Measurements from ENCODE around the gene MC3R.
"Not testable (repeated sequence)": the region's sequence is repeated elsewhere in the genome, so short reads cannot be mapped to it uniquely, and the experiment has no call there.

Gene MC3R

GRCh38 chr20:56247954-56248782 is at the start of gene MC3R:
Gene MC3R, plus strand, starts transcription at chr20:56248732. Its CDS starts 112 bp downstream, at chr20:56248844.
- no peak for DNase-seq (ENCODE audit: low read depth)

- DNase-seq (ENCODE audit: low read depth) = no peak
Measured at GRCh38 chr20:56200456-56200855, 48.1 kb upstream of the MC3R start.

- no peak for DNase-seq (ENCODE audit: low read depth)
Measured at GRCh38 chr20:56202493-56203077, 45.9 kb upstream of the MC3R start.

GRCh38 chr20:56204206-56204605 is 44.3 kb upstream of the MC3R start:
- DNase-seq (ENCODE audit: low read depth) = no peak

GRCh38 chr20:56205346-56205745 is 43.2 kb upstream of the MC3R start:
- no peak for DNase-seq (ENCODE audit: low read depth)

- DNase-seq (ENCODE audit: low read depth) = no peak
Measured at GRCh38 chr20:56207656-56208055, 40.9 kb upstream of the MC3R start.

GRCh38 chr20:56208121-56208520 is 40.4 kb upstream of the MC3R start:
- no peak for DNase-seq (ENCODE audit: low read depth)

GRCh38 chr20:56211051-56211450 is 37.5 kb upstream of the MC3R start:
- DNase-seq (ENCODE audit: low read depth) = no peak

- no peak for DNase-seq (ENCODE audit: low read depth)
Measured at GRCh38 chr20:56212091-56212490, 36.4 kb upstream of the MC3R start.

GRCh38 chr20:56213321-56213720 is 35.2 kb upstream of the MC3R start:
- no peak for DNase-seq (ENCODE audit: low read depth)

GRCh38 chr20:56215115-56215514 is 33.4 kb upstream of the MC3R start:
- no peak for DNase-seq (ENCODE audit: low read depth)

- DNase-seq (ENCODE audit: low read depth) = no peak
Measured at GRCh38 chr20:56217829-56218228, 30.7 kb upstream of the MC3R start.

- DNase-seq (ENCODE audit: low read depth) = not testable (repeated sequence)
Measured at GRCh38 chr20:56221186-56221585, 27.3 kb upstream of the MC3R start.

- DNase-seq (ENCODE audit: low read depth) = no peak
Measured at GRCh38 chr20:56222201-56222600, 26.3 kb upstream of the MC3R start.

GRCh38 chr20:56222945-56223344 is 25.6 kb upstream of the MC3R start:
- no peak for DNase-seq (ENCODE audit: low read depth)

GRCh38 chr20:56223352-56223751 is 25.2 kb upstream of the MC3R start:
- no peak for DNase-seq (ENCODE audit: low read depth)

GRCh38 chr20:56228021-56228420 is 20.5 kb upstream of the MC3R start:
- no peak for DNase-seq (ENCODE audit: low read depth)

GRCh38 chr20:56229812-56230211 is 18.7 kb upstream of the MC3R start:
- no peak for DNase-seq (ENCODE audit: low read depth)

- DNase-seq (ENCODE audit: low read depth) = no peak
Measured at GRCh38 chr20:56234110-56234509, 14.4 kb upstream of the MC3R start.

- no peak for DNase-seq (ENCODE audit: low read depth)
Measured at GRCh38 chr20:56237335-56237734, 11.2 kb upstream of the MC3R start.

GRCh38 chr20:56244259-56244658 is 4.3 kb upstream of the MC3R start:
- no peak for DNase-seq (ENCODE audit: low read depth)

GRCh38 chr20:56245761-56246160 is 2.8 kb upstream of the MC3R start:
- no peak for DNase-seq (ENCODE audit: low read depth)

- no peak for DNase-seq (ENCODE audit: low read depth)
Measured at GRCh38 chr20:56249244-56249955, 868 bp downstream of the MC3R start.
